ENCODE data around the gene PCDHGA2. TPM values are rescaled to one million over a fixed set of nuclear protein-coding genes. Genes with fewer than 3 reads are reported as not detected.

Gene PCDHGA2
- polyA plus RNA-seq, 2 of the 4 experiments (the other 2 are of a cell fraction), result 0.58 to 1.7 TPM

GRCh38 chr5:141366016-141366896 is 27.7 kb downstream of the PCDHGA2 start:
- POLR2A ChIA-PET, result no interaction called here
- ATAC-seq (no peak), DNase-seq (ENCODE audit: low read depth in 1 of 2, low spot score in 1 of 2) (no peak), FAIRE-seq (no peak)
- 66% methylated on average over 10 of the region's 46 CpGs for WGBS (ENCODE audit: missing lambda C conversion rate)
- H3K9me3 ChIP-seq, result peaks cover 47% of the 10 kb centered on the region
- no peaks in the 10 kb centered on the region for H3K4me1 ChIP-seq
- TF ChIP-seq HOXB13 (CRISPR knock-in tag; IDR thresholded peaks at IDR 0.05; ENCODE audit: low read depth) (no peak), HOXA7 (CRISPR knock-in tag; IDR thresholded peaks at IDR 0.05) (no peak), CEBPB (IDR thresholded peaks at IDR 0.05) (no peak), TFCP2L1 (CRISPR knock-in tag; IDR thresholded peaks at IDR 0.05) (no peak), EP300 (IDR thresholded peaks at IDR 0.05) (no peak), MAX (IDR thresholded peaks at IDR 0.05) (no peak), JUNB (IDR thresholded peaks at IDR 0.05) (no peak), REST (IDR thresholded peaks at IDR 0.05) (no peak), SMC3 (IDR thresholded peaks at IDR 0.05) (no peak), MAFK (IDR thresholded peaks at IDR 0.05; ENCODE audit: partially characterized antibody) (no peak), EHMT2 (IDR thresholded peaks at IDR 0.05; ENCODE audit: low read depth) (no peak), ESRRA (IDR thresholded peaks at IDR 0.05; ENCODE audit: borderline replicate concordance, low read length) (no peak), FOSL2 (IDR thresholded peaks at IDR 0.05) (no peak), FOSL2 (CRISPR knock-in tag; IDR thresholded peaks at IDR 0.05) (no peak), HDAC2 (IDR thresholded peaks at IDR 0.05) (no peak), MAZ (IDR thresholded peaks at IDR 0.05; ENCODE audit: borderline replicate concordance, low read depth, low read length) (no peak), HMGXB4 (CRISPR knock-in tag; IDR thresholded peaks at IDR 0.05; ENCODE audit: borderline replicate concordance) (no peak)
- CTCF ChIA-PET, result interaction anchor here (1.7 to 2.9 kb wide), 2 partner anchors 192 to 201 kb away, joined by 4 to 10 read pairs; no protein-coding TSS in a partner anchor
- H3K27ac ChIP-seq, result no peak overlapping the region
- no peak overlapping the region for H3K4me2 ChIP-seq
- no peak overlapping the region for H3K4me3 ChIP-seq

GRCh38 chr5:141369994-141370848 is 31.7 kb downstream of the PCDHGA2 start, which contains the start of gene PCDHGB3:
Gene PCDHGB3 (plus strand): TSS chr5:141370242. CDS start chr5:141370395, 153 bp downstream.
- peak within 1 kb of the TSS; percentile 29 for H3K4me3 ChIP-seq
- peak within 1 kb of the TSS; percentile 60 for H3K4me2 ChIP-seq
- FAIRE-seq (no peak), DNase-seq (ENCODE audit: low read depth in 1 of 2, low spot score in 1 of 2) (peak in 1 of 2 experiments; percentile 55), ATAC-seq (peak; percentile 90 to 96)
- H3K27ac ChIP-seq, result peak within 1 kb of the TSS; percentile 2 to 54; a peak in 2 of 6 replicates
- peak; percentile 50 to 52 for TF ChIP-seq RAD21 (conservative IDR thresholded peaks at IDR 0.05 in 1 of 2, IDR thresholded peaks at IDR 0.05 in 1 of 2)
- TF ChIP-seq FOSL2 (IDR thresholded peaks at IDR 0.05), result no peak
- TF ChIP-seq FOSL2 (CRISPR knock-in tag; IDR thresholded peaks at IDR 0.05), result no peak
- TF ChIP-seq CTCF (IDR thresholded peaks at IDR 0.05), result peak; percentile 28; the same call in 2 of the 3 replicates
- H3K9me3 ChIP-seq, result peaks cover 55% of the 10 kb centered on the region
- CTCF ChIA-PET, result interaction anchor here (0.5 to 3.5 kb wide), 27 partner anchors 10 to 587 kb away, joined by 3 to 21 read pairs (median 4); partner anchors contain the start of genes PCDHGA7, PCDHGA8, PCDHGB1 and PCDHGB4
- 49% methylated on average over 32 of the region's 32 CpGs for WGBS (ENCODE audit: missing lambda C conversion rate)
- H3K4me1 ChIP-seq, result no peaks in the 10 kb centered on the region
- POLR2A ChIA-PET, result interaction anchor here (0.6 to 1.7 kb wide), 5 partner anchors 13 to 606 kb away, joined by 3 to 8 read pairs (median 4); partner anchors contain the start of genes PCDHGA7 and TAF7

Measured in A549 (cell line).